ENCODE data around the gene TUBB4B.
A peak's percentile ranks its signal among the peaks of the same experiment; 100 is the strongest.

The TUBB4B gene

DNA sequence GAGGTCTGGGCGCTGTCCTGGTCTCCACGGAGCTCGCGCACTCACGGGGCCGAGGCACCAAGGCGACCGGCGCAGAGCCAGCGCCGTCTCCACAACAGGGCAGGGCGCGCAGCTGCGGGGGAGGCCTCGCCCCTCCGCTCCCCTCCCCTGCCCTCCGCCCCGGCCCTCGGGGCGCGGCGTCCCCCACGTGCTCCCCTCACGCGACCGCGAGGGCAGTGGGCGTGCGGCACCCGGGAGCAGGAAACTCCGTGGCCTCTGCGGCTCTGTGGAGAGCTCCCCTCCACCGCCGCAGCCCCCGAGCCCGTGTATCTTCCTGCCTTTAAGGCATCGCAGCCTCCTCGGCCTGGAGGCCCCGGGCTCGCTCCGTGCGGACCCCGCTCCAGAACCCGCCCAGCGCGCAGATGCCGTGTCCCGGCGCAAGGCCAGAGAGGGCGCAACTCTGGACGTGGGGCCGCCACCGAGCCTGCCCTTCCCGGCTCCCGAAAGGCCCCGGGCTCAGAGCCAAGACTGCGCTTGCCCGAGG, 708 bp upstream of the TUBB4B start:
- TF ChIP-seq REST (IDR thresholded peaks at IDR 0.05; ENCODE audit: insufficient read depth in 1 of 2, low read depth in 2 of 2, low read length in 2 of 2): no peak
- no peak for TF ChIP-seq SIN3A (IDR thresholded peaks at IDR 0.05; ENCODE audit: borderline replicate concordance, insufficient read depth, low read length)
- no peak; the same call in 1 of the 2 replicates for TF ChIP-seq POLR2AphosphoS5 (IDR thresholded peaks at IDR 0.05; ENCODE audit: low read depth, low read length)
- no peak for TF ChIP-seq FOXP2 (optimal IDR thresholded peaks at IDR 0.05; ENCODE audit: borderline replicate concordance, extremely low read depth, extremely low read length, insufficient read depth)
- 0 out of 2 replicates have a peak, but pooled peaks have one; percentile 31 for TF ChIP-seq TAF1 (IDR thresholded peaks at IDR 0.05; ENCODE audit: borderline replicate concordance, insufficient read depth, low read length)

GRCh38 chr9:137241490-137242268, 592 bp downstream of the TUBB4B start:
- TF ChIP-seq POLR2AphosphoS5 (IDR thresholded peaks at IDR 0.05; ENCODE audit: low read depth, low read length) (no peak), SIN3A (IDR thresholded peaks at IDR 0.05; ENCODE audit: borderline replicate concordance, insufficient read depth, low read length) (no peak), FOXP2 (optimal IDR thresholded peaks at IDR 0.05; ENCODE audit: borderline replicate concordance, extremely low read depth, extremely low read length, insufficient read depth) (no peak), TAF1 (IDR thresholded peaks at IDR 0.05; ENCODE audit: borderline replicate concordance, insufficient read depth, low read length) (no peak), REST (IDR thresholded peaks at IDR 0.05; ENCODE audit: insufficient read depth in 1 of 2, low read depth in 2 of 2, low read length in 2 of 2) (no peak)

DNA sequence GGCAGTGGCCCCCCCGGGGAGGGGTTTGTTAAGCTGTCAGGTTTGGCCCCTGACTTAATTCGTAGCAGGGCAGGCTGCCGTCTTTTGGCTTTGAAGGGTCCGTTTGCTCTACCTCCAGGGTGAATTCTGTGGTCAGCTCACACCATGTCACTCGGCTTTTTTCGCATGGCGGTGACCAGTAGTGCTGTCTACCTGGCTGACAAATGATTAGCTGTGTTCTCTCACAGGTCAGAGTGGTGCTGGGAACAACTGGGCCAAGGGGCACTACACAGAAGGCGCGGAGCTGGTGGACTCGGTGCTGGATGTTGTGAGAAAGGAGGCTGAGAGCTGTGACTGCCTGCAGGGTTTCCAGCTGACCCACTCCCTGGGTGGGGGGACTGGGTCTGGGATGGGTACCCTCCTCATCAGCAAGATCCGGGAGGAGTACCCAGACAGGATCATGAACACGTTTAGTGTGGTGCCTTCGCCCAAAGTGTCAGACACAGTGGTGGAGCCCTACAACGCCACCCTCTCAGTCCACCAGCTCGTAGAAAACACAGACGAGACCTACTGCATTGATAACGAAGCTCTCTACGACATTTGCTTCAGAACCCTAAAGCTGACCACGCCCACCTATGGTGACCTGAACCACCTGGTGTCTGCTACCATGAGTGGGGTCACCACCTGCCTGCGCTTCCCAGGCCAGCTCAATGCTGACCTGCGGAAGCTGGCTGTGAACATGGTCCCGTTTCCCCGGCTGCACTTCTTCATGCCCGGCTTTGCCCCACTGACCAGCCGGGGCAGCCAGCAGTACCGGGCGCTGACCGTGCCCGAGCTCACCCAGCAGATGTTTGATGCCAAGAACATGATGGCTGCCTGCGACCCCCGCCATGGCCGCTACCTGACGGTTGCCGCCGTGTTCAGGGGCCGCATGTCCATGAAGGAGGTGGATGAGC, 1.4 kb downstream of the TUBB4B start:
- no peak for TF ChIP-seq FOXP2 (optimal IDR thresholded peaks at IDR 0.05; ENCODE audit: borderline replicate concordance, extremely low read depth, extremely low read length, insufficient read depth)
- peak; percentile 41; the same call in 1 of the 2 replicates for TF ChIP-seq POLR2AphosphoS5 (IDR thresholded peaks at IDR 0.05; ENCODE audit: low read depth, low read length)

GRCh38 chr9:137243626-137244485, 2.8 kb downstream of the TUBB4B start:
- TF ChIP-seq POLR2AphosphoS5 (IDR thresholded peaks at IDR 0.05; ENCODE audit: low read depth, low read length) (peak; percentile 61; the same call in 1 of the 2 replicates), FOXP2 (optimal IDR thresholded peaks at IDR 0.05; ENCODE audit: borderline replicate concordance, extremely low read depth, extremely low read length, insufficient read depth) (no peak), SIN3A (IDR thresholded peaks at IDR 0.05; ENCODE audit: borderline replicate concordance, insufficient read depth, low read length) (0 out of 2 replicates have a peak, but pooled peaks have one; percentile 59), REST (IDR thresholded peaks at IDR 0.05; ENCODE audit: insufficient read depth in 1 of 2, low read depth in 2 of 2, low read length in 2 of 2) (no peak), TAF1 (IDR thresholded peaks at IDR 0.05; ENCODE audit: borderline replicate concordance, insufficient read depth, low read length) (no peak; the same call in 1 of the 2 replicates)

Data from PFSK-1 (cell line).